Left ventricle myocardium superior (tissue), 1 donor: ENCODE data around the gene SH3GL3. TPM values are rescaled to one million over a fixed set of nuclear protein-coding genes. Genes with fewer than 3 reads are reported as not detected.
A peak's percentile ranks its signal among the peaks of the same experiment; 100 is the strongest.

ENCODE experiments used
- ATAC-seq: fragments of 200-7000 bp; cut with Tn5 transposase; one replicate; pipeline ENCODE4 v1.9.1; 2020; ENCODE audit warnings: mild to moderate bottlenecking, moderate library complexity
- DNase-seq: peaks from one replicate; pipeline ENCODE4 v3.0.0-alpha.2; 2020
- intact Hi-C: fragments of 100-400 bp; cut with micrococcal nuclease; formaldehyde crosslinking; loops from one replicate; pipeline ENCODE4 v1.11.0; 2022
- total RNA-seq: library from RNA; stranded (reverse); fragmentation: NEBNext Ultra II Directional; extraction: Animal tissue kit (Norgen Biotek cat#: 25700); gene quantifications from one replicate; pipeline ENCODE4 v1.2.1, GENCODE V29; 2021
- donor health status: DM: no; HTN: yes; CAD: no; lungs with severe emphysema.

SH3GL3 gene
- total RNA-seq, 1 donor from 2014 or later, result not detected

GRCh38 chr15:83598031-83598430 is 150.9 kb downstream of the SH3GL3 start:
- intact Hi-C loops, result no loop called here
- no peak for ATAC-seq
- no peak for DNase-seq

GRCh38 chr15:83602021-83602420 is 154.9 kb downstream of the SH3GL3 start:
- intact Hi-C loops, result no loop called here
- DNase-seq, result no peak
- ATAC-seq, result no peak

- intact Hi-C loops, result no loop called here
- no peak for ATAC-seq
- no peak for DNase-seq
Measured at GRCh38 chr15:83604549-83604948, 157.4 kb downstream of the SH3GL3 start.

- peak; percentile 93 for ATAC-seq
- peak; percentile 61 for DNase-seq
- intact Hi-C loops, result no loop called here
Measured at GRCh38 chr15:83605111-83605945, 158.2 kb downstream of the SH3GL3 start.

- intact Hi-C loops, result no loop called here
- DNase-seq (no peak), ATAC-seq (no peak)
Measured at GRCh38 chr15:83610132-83610531, 163.0 kb downstream of the SH3GL3 start.

DNA sequence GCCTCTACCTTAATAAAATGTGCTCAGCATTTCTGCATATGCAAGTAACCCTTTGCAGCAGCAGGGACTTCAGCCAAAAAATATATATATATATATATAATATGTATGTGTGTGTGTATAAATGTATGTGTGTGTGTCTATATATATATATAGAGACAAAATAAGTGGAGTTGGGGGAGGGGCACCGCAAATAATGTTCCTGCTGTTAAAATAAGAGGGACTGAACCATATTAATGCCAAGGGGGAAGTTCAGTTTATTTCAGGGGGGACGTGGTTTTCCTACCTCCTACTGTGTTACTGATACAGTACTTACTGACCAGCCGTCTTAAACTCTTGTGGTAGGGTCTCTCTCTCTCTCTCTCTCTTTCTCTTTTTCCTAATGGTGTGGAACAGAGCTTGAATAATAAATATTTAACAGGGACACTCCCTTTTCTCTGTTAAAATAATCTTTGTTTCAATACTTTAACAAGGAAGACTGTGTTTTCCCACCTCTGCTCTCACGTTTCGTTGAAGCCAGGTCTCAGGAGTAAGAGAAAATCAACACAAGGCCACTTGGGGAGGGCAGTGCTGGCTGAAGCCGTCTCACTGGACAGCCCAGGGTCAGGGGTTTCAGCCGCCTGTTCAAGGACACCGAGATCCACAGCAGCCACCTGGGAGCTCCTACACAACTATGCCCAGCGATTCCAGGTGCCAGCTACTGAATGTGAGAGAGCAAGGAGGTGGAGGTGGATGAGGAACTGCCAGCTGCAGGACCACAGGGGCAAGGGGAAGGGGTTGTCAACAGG is 164.0 kb downstream of the SH3GL3 start:
- intact Hi-C loops, result no loop called here
- ATAC-seq (no peak), DNase-seq (no peak)

DNA sequence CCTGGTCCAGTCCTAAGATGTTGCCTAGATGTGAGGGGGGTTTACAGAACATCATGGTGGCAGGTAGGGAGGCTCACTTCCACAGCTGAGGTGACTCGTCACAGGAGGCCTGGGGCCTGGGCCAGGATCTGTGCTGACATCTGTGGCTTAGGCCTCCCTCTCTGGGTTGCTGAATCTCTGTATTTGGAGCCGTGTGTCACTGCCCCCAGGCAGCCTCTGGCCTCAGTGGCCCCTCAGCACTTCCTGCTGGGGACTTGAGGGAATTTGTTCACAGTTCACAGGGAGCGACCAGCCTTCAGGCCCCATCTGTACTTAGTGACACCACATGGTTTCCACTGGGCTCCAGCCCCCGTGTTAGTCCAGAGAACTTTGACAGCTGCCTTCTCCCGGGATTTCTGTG is 165.1 kb downstream of the SH3GL3 start:
- intact Hi-C loops, result no loop called here
- DNase-seq (no peak), ATAC-seq (peak; percentile 28)

DNA sequence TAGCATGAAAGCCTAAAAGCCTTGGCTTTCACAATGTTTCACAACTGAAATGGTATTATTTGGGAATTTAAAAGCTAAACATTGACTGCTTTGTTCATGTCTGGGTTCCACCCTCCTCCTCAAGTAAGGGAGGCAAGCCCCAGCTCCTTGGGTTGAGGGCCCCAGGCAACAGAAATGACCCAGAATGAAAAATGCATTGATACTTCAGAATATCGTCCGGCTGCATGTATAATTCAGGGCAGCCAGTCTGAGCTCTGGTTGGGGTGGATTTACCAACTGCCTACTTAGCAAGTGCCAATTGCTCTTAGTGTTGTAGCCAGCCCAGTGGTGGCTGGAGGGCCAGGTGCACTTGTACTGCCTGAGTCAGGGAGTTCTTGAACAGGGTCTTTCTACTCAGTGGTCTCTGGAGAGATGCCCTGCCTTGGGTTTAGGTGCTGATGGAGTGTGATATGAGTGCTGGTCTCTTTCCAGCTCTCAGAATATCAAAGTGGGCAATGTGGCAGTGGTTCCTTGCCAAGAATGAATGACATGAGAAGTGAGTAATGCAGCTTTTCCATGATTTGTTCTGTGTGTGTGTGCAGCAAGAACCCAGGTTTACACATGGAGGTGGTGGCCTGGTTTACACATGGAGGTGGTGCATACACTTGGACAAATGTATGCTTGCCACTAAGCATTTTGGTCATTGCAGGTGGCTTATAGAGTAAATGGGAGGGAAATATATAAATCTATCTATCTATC is 165.9 kb downstream of the SH3GL3 start:
- ATAC-seq (no peak), DNase-seq (no peak)
- intact Hi-C loops, result no loop called here

- DNase-seq (no peak), ATAC-seq (no peak)
- intact Hi-C loops, result no loop called here
Measured at GRCh38 chr15:83613714-83614113, 166.6 kb downstream of the SH3GL3 start.

DNA sequence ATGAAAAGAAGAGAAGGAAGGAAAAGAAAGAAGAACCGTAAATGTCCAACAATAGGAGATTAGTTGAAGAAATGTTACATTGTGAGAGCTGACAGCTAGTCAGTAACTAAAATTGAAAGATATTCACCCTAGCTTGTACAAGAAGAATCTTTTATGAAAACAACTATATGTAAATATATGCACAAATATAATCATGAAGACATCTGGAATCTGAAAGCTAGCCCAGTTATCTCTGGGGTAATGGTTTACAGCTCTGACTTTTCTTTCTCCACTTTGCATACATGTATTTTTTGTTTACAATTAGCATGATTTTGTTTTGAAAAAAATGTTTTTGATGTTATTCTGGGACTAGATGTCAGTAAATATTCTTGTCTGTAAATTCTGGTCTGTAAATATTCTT is 169.7 kb downstream of the SH3GL3 start:
- DNase-seq, result no peak
- no peak for ATAC-seq
- intact Hi-C loops, result no loop called here

- no peak for DNase-seq
- intact Hi-C loops, result no loop called here
- no peak for ATAC-seq
Measured at GRCh38 chr15:83626171-83626802, 179.1 kb downstream of the SH3GL3 start.

- ATAC-seq, result no peak
- no peak for DNase-seq
- intact Hi-C loops, result no loop called here
Measured at GRCh38 chr15:83631534-83631933, 184.4 kb downstream of the SH3GL3 start.

- no peak for DNase-seq
- intact Hi-C loops, result no loop called here
- ATAC-seq, result no peak
Measured at GRCh38 chr15:83643201-83643600, 196.1 kb downstream of the SH3GL3 start.

GRCh38 chr15:83644439-83644838 is 197.3 kb downstream of the SH3GL3 start:
- no peak for DNase-seq
- no peak for ATAC-seq
- intact Hi-C loops, result no loop called here

- no peak for DNase-seq
- no peak for ATAC-seq
- intact Hi-C loops, result no loop called here
Measured at GRCh38 chr15:83650831-83651230, 203.7 kb downstream of the SH3GL3 start.

GRCh38 chr15:83651541-83651940 is 204.4 kb downstream of the SH3GL3 start:
- ATAC-seq, result no peak
- DNase-seq, result no peak
- intact Hi-C loops, result no loop called here

GRCh38 chr15:83652626-83653204 is 205.6 kb downstream of the SH3GL3 start:
- ATAC-seq, result peak; percentile 20
- intact Hi-C loops, result no loop called here
- DNase-seq, result no peak

GRCh38 chr15:83653288-83653638 is 206.1 kb downstream of the SH3GL3 start:
- DNase-seq (no peak), ATAC-seq (no peak)
- intact Hi-C loops, result no loop called here
